Measurements from ENCODE around the gene CYP19A1.

- no peak for TF ChIP-seq POLR2A (IDR thresholded peaks at IDR 0.05)
- no peak for TF ChIP-seq CTCF (IDR thresholded peaks at IDR 0.05)
- no peak for TF ChIP-seq EP300 (IDR thresholded peaks at IDR 0.05)
- no peak for TF ChIP-seq POLR2AphosphoS5 (IDR thresholded peaks at IDR 0.05)
Observed at GRCh38 chr15:51353976-51354375, 15.6 kb upstream of the CYP19A1 start.
